Neutrophil (primary cell): ENCODE measurements around the gene CNOT6L.

ENCODE experiments used
- H3K27ac ChIP-seq: fragments of 200-600 bp; sonication (generic); 2 replicates; pipeline ENCODE4 v1.5.1; 2016; ENCODE audit warnings: mild to moderate bottlenecking, moderate library complexity
- H3K27me3 ChIP-seq: fragments of 200-600 bp; sonication (generic); 2 replicates; pipeline ENCODE4 v1.6.0; 2016; ENCODE audit warnings: mild to moderate bottlenecking
- H3K36me3 ChIP-seq: fragments of 200-600 bp; sonication (generic); 2 replicates; pipeline ENCODE4 v1.5.1; 2017
- H3K4me1 ChIP-seq, 2 experiments: fragments of 200-600 bp in 1 of 2; sonication (generic) in 1 of 2; 1 replicate in 1 of 2; 2 replicates in 1 of 2; pipeline versions ENCODE4 v1.5.1 to v1.6.1; 2013 to 2016; ENCODE audit warnings: low read depth in 1 of 2, low read length in 1 of 2, mild to moderate bottlenecking in 1 of 2, moderate library complexity in 1 of 2; ENCODE audit not compliant: control insufficient read depth in 1 of 2, insufficient read depth in 1 of 2
- H3K4me3 ChIP-seq, 2 experiments: fragments of 200-600 bp in 1 of 2; sonication (generic) in 1 of 2; 1 replicate in 1 of 2; 2 replicates in 1 of 2; pipeline ENCODE4 v1.5.1; 2013 to 2016; ENCODE audit warnings: low read depth in 1 of 2, low read length in 1 of 2, mild to moderate bottlenecking in 1 of 2, moderate library complexity in 1 of 2
- H3K9me3 ChIP-seq: fragments of 200-600 bp; sonication (generic); 2 replicates; pipeline ENCODE4 v1.5.1; 2016
- CTCF ChIP-seq: fragments of 200-600 bp; sonication (generic); IDR thresholded peaks from 2 replicates; pipeline ENCODE4 v1.5.1; 2016; ENCODE audit warnings: antibody characterized with exemption

CNOT6L gene

GRCh38 chr4:77856152-77856551 lies 37.0 kb upstream of the CNOT6L start:
- Histone ChIP-seq H3K9me3 (no peaks in the 10 kb centered on the region), H3K4me1 (peaks cover 4 to 23% of the 10 kb centered on the region in 2 experiments), H3K27ac (no peak overlapping the region), H3K4me3 (no peak overlapping the region), H3K27me3 (no peaks in the 10 kb centered on the region), H3K36me3 (no peaks in the 10 kb centered on the region)
- no peak for TF ChIP-seq CTCF

- no peak for TF ChIP-seq CTCF
- Histone ChIP-seq H3K4me3 (no peak overlapping the region), H3K27me3 (no peaks in the 10 kb centered on the region), H3K36me3 (no peaks in the 10 kb centered on the region), H3K9me3 (no peaks in the 10 kb centered on the region), H3K4me1 (peaks cover 4 to 23% of the 10 kb centered on the region in 2 experiments), H3K27ac (no peak overlapping the region)
Observed at GRCh38 chr4:77854431-77855111, 35.4 kb upstream of the CNOT6L start.

GRCh38 chr4:77852892-77853495 lies 33.8 kb upstream of the CNOT6L start:
- H3K9me3 ChIP-seq = no peaks in the 10 kb centered on the region
- no peaks in the 10 kb centered on the region for H3K36me3 ChIP-seq
- H3K27ac ChIP-seq = peak overlapping the region; percentile 22
- no peak for TF ChIP-seq CTCF
- H3K4me1 ChIP-seq = peaks cover 4 to 23% of the 10 kb centered on the region in 2 experiments
- no peak overlapping the region for H3K4me3 ChIP-seq
- no peaks in the 10 kb centered on the region for H3K27me3 ChIP-seq

GRCh38 chr4:77849278-77849965 lies 30.3 kb upstream of the CNOT6L start:
- H3K4me3 ChIP-seq = no peak overlapping the region
- H3K4me1 ChIP-seq = peaks cover 0 to 12% of the 10 kb centered on the region in 2 experiments
- H3K27me3 ChIP-seq = no peaks in the 10 kb centered on the region
- TF ChIP-seq CTCF = no peak
- H3K36me3 ChIP-seq = no peaks in the 10 kb centered on the region
- H3K9me3 ChIP-seq = no peaks in the 10 kb centered on the region
- no peak overlapping the region for H3K27ac ChIP-seq

GRCh38 chr4:77848508-77848907 lies 29.3 kb upstream of the CNOT6L start:
- Histone ChIP-seq H3K9me3 (no peaks in the 10 kb centered on the region), H3K4me3 (no peak overlapping the region), H3K36me3 (no peaks in the 10 kb centered on the region), H3K27ac (no peak overlapping the region), H3K4me1 (peaks cover 0 to 7% of the 10 kb centered on the region in 2 experiments), H3K27me3 (no peaks in the 10 kb centered on the region)
- no peak for TF ChIP-seq CTCF
